ENCODE data around the gene TMEM259. TPM values are rescaled to one million over a fixed set of nuclear protein-coding genes. Genes with fewer than 3 reads are reported as not detected.

The TMEM259 gene
- total and polyA plus RNA-seq, 2 of the 13 experiments (the other 11 are each of a cell fraction or from before 2014, with no cell fraction given), result 64.7 to 164 TPM

GRCh38 chr19:992670-993055 is 28.3 kb downstream of the TMEM259 start:
- no peaks in the 10 kb centered on the region for H3K27me3 ChIP-seq (ENCODE audit: control insufficient read depth in 1 of 2, insufficient read depth in 2 of 2, low read length in 2 of 2)
- no peak for DNase-seq (ENCODE audit: low spot score)
- ChIA-PET POLR2A (interaction anchor here (1.0 to 2.2 kb wide), 2 partner anchors 8 to 40 kb away, joined by 3 to 14 read pairs; partner anchors contain the start of gene WDR18), CTCF (ENCODE audit: low intra/inter-chr PET ratio, low total read pairs) (no interaction called here)
- in situ Hi-C loops (cut with HindIII; ENCODE audit: extremely low pct_ligation_motif_present, low pct_unique_long_range_greater_than_20kb) (no loop called here), intact Hi-C loops (cut with micrococcal nuclease; ENCODE audit: unreplicated experiment) (loop anchor here (10.0 kb wide), 1 partner anchor 208 kb away; no protein-coding TSS in a partner anchor)
- ATAC-seq, result no peak
- peak overlapping the region; percentile 86 for H3K27ac ChIP-seq (ENCODE audit: extremely low read length, insufficient read depth, low read length)
- H2AFZ ChIP-seq (ENCODE audit: low read length), result no peak overlapping the region
- TF ChIP-seq ZNF281 (CRISPR knock-in tag; IDR thresholded peaks at IDR 0.05; ENCODE audit: borderline replicate concordance) (no peak), ZNF326 (CRISPR knock-in tag; IDR thresholded peaks at IDR 0.05; ENCODE audit: borderline replicate concordance) (no peak), ZNF282 (IDR thresholded peaks at IDR 0.05; ENCODE audit: partially characterized antibody) (no peak), NFIC (IDR thresholded peaks at IDR 0.05; ENCODE audit: low read length) (no peak), PAF1 (CRISPR knock-in tag; IDR thresholded peaks at IDR 0.05) (no peak), FOXO4 (CRISPR knock-in tag; conservative IDR thresholded peaks at IDR 0.05) (0 out of 2 replicates have a peak, but pooled peaks have one; percentile 58), ZNF333 (CRISPR knock-in tag; IDR thresholded peaks at IDR 0.05; ENCODE audit: borderline replicate concordance) (no peak), NR2F2 (IDR thresholded peaks at IDR 0.05; ENCODE audit: borderline replicate concordance, low read depth) (no peak)
- TF ChIP-seq, protein P1, sequence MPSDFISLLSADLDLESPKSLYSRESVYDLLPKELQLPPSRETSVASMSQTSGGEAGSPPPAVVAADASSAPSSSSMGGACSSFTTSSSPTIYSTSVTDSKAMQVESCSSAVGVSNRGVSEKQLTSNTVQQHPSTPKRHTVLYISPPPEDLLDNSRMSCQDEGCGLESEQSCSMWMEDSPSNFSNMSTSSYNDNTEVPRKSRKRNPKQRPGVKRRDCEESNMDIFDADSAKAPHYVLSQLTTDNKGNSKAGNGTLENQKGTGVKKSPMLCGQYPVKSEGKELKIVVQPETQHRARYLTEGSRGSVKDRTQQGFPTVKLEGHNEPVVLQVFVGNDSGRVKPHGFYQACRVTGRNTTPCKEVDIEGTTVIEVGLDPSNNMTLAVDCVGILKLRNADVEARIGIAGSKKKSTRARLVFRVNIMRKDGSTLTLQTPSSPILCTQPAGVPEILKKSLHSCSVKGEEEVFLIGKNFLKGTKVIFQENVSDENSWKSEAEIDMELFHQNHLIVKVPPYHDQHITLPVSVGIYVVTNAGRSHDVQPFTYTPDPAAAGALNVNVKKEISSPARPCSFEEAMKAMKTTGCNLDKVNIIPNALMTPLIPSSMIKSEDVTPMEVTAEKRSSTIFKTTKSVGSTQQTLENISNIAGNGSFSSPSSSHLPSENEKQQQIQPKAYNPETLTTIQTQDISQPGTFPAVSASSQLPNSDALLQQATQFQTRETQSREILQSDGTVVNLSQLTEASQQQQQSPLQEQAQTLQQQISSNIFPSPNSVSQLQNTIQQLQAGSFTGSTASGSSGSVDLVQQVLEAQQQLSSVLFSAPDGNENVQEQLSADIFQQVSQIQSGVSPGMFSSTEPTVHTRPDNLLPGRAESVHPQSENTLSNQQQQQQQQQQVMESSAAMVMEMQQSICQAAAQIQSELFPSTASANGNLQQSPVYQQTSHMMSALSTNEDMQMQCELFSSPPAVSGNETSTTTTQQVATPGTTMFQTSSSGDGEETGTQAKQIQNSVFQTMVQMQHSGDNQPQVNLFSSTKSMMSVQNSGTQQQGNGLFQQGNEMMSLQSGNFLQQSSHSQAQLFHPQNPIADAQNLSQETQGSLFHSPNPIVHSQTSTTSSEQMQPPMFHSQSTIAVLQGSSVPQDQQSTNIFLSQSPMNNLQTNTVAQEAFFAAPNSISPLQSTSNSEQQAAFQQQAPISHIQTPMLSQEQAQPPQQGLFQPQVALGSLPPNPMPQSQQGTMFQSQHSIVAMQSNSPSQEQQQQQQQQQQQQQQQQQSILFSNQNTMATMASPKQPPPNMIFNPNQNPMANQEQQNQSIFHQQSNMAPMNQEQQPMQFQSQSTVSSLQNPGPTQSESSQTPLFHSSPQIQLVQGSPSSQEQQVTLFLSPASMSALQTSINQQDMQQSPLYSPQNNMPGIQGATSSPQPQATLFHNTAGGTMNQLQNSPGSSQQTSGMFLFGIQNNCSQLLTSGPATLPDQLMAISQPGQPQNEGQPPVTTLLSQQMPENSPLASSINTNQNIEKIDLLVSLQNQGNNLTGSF (CRISPR knock-in tag; IDR thresholded peaks at IDR 0.05), result no peak
- H3K36me3 ChIP-seq (replicated peaks in 1 of 2; ENCODE audit: control insufficient read depth in 1 of 2, insufficient read depth in 2 of 2, low read length in 2 of 2), result peaks cover 12 to 28% of the 10 kb centered on the region in 2 experiments
- WGBS (ENCODE audit: low lambda C conversion rate), result 85% methylated on average over 12 of the region's 13 CpGs
- H4K20me1 ChIP-seq (ENCODE audit: insufficient read depth, low read length), result peaks cover 6% of the 10 kb centered on the region; the same call in 1 of the 2 replicates
- H3K79me2 ChIP-seq (ENCODE audit: insufficient read depth, low read length), result no peaks in the 10 kb centered on the region
- peaks cover 43% of the 10 kb centered on the region for H3K4me1 ChIP-seq (ENCODE audit: insufficient read depth, low read length)
- no peak for FAIRE-seq
- peak overlapping the region; percentile 41 for H3K9ac ChIP-seq (ENCODE audit: insufficient read depth, low read depth, low read length)
- no peaks in the 10 kb centered on the region for H3K9me3 ChIP-seq (ENCODE audit: low read length)
- H3K4me2 ChIP-seq (ENCODE audit: low read depth, low read length), result peak overlapping the region; percentile 58
- H3K4me3 ChIP-seq (replicated peaks in 1 of 3; ENCODE audit: insufficient read depth in 1 of 3, low read depth in 2 of 3, low read length in 3 of 3), result peak overlapping the region in 1 of 3 experiments; percentile 46; a peak in 1 of 6 replicates
- no TSS peak for BruUV-seq (replicated peaks)

Data from HepG2 (cell line).